Femur (tissue), 1 donor: ENCODE data around the gene FBXO31.

Experiments used
- DNase-seq: peaks from one replicate; pipeline ENCODE4 v3.0.0-alpha.2; 2017

Gene FBXO31

GRCh38 chr16:87383505-87384161, at the start of gene FBXO31:
Gene FBXO31, minus strand, starts transcription at chr16:87383776. Its CDS starts 32 bp downstream, at chr16:87383744.
- peak; percentile 95 for DNase-seq

GRCh38 chr16:87432330-87432915, 48.8 kb upstream of the FBXO31 start:
- DNase-seq = no peak

- DNase-seq = no peak
Observed at GRCh38 chr16:87431926-87432325, 48.4 kb upstream of the FBXO31 start.

- no peak for DNase-seq
Observed at GRCh38 chr16:87426423-87427215, 43.0 kb upstream of the FBXO31 start.

- no peak for DNase-seq
Observed at GRCh38 chr16:87425941-87426340, 42.4 kb upstream of the FBXO31 start.

- DNase-seq = no peak
Observed at GRCh38 chr16:87424266-87424665, 40.7 kb upstream of the FBXO31 start.

- no peak for DNase-seq
Observed at GRCh38 chr16:87423429-87423828, 39.9 kb upstream of the FBXO31 start.

- no peak for DNase-seq
Observed at GRCh38 chr16:87422106-87422505, 38.5 kb upstream of the FBXO31 start.

- DNase-seq = no peak
Observed at GRCh38 chr16:87421003-87421912, 37.7 kb upstream of the FBXO31 start.

GRCh38 chr16:87420026-87421002, 36.7 kb upstream of the FBXO31 start:
- peak; percentile 55 for DNase-seq

- no peak for DNase-seq
Observed at GRCh38 chr16:87418644-87419043, 35.1 kb upstream of the FBXO31 start.

- no peak for DNase-seq
Observed at GRCh38 chr16:87418216-87418615, 34.6 kb upstream of the FBXO31 start.

- DNase-seq = no peak
Observed at GRCh38 chr16:87417528-87417910, 33.9 kb upstream of the FBXO31 start.

- DNase-seq = no peak
Observed at GRCh38 chr16:87416826-87417527, 33.4 kb upstream of the FBXO31 start.

- DNase-seq = no peak
Observed at GRCh38 chr16:87415441-87415840, 31.9 kb upstream of the FBXO31 start.

- DNase-seq = no peak
Observed at GRCh38 chr16:87414251-87414680, 30.7 kb upstream of the FBXO31 start.

GRCh38 chr16:87412996-87413421, 29.4 kb upstream of the FBXO31 start:
- DNase-seq = no peak

GRCh38 chr16:87412371-87412995, 28.9 kb upstream of the FBXO31 start:
- DNase-seq = no peak

- no peak for DNase-seq
Observed at GRCh38 chr16:87411375-87412271, 28.0 kb upstream of the FBXO31 start.
